Loucy (cell line): ENCODE results near the gene SPATA13.
A peak's percentile ranks its signal among the peaks of the same experiment; 100 is the strongest.

Experiments
- H2AFZ ChIP-seq: fragments of 200-600 bp; sonication (generic); 2 replicates; pipeline ENCODE4 v1.6.0; 2016; ENCODE audit warnings: antibody characterized with exemption, mild to moderate bottlenecking, low read length, moderate library complexity
- H3F3A ChIP-seq: fragments of 200-600 bp; 2 replicates; pipeline ENCODE4 v1.6.0; 2016; ENCODE audit warnings: antibody characterized with exemption, low read depth, mild to moderate bottlenecking
- H3K27me3 ChIP-seq: fragments of 200-600 bp; sonication (generic); 2 replicates; pipeline ENCODE4 v1.6.1; 2014; ENCODE audit warnings: low read length, mild to moderate bottlenecking; ENCODE audit not compliant: insufficient read depth, poor library complexity, severe bottlenecking
- H3K36me3 ChIP-seq: fragments of 200-600 bp; sonication (generic); 2 replicates; pipeline ENCODE4 v1.6.1; 2016; ENCODE audit warnings: low read length; ENCODE audit not compliant: insufficient read depth
- H3K4me1 ChIP-seq: fragments of 200-600 bp; sonication (generic); 2 replicates; pipeline ENCODE4 v1.5.1; 2014; ENCODE audit warnings: low read length, mild to moderate bottlenecking; ENCODE audit not compliant: insufficient read depth, poor library complexity, severe bottlenecking
- H3K4me2 ChIP-seq: fragments of 200-600 bp; sonication (generic); 2 replicates; pipeline ENCODE4 v1.6.0; 2014; ENCODE audit warnings: antibody characterized with exemption, low read length, low read depth, mild to moderate bottlenecking; ENCODE audit not compliant: poor library complexity, severe bottlenecking
- H3K4me3 ChIP-seq: fragments of 200-600 bp; sonication (generic); 2 replicates; pipeline ENCODE4 v1.5.1; 2014; ENCODE audit warnings: low read length, mild to moderate bottlenecking, mixed read lengths; ENCODE audit not compliant: poor library complexity, severe bottlenecking
- H3K79me2 ChIP-seq: fragments of 200-600 bp; sonication (generic); 2 replicates; pipeline ENCODE4 v1.6.1; 2014; ENCODE audit warnings: low read length; ENCODE audit not compliant: insufficient read depth
- H3K9ac ChIP-seq: fragments of 200-600 bp; sonication (generic); 2 replicates; pipeline ENCODE4 v1.6.0; 2014; ENCODE audit warnings: mild to moderate bottlenecking, low read depth, low read length, moderate library complexity; ENCODE audit not compliant: poor library complexity, severe bottlenecking
- H3K9me2 ChIP-seq: fragments of 200-600 bp; sonication (generic); replicated peaks from 2 replicates; pipeline ENCODE4 v1.6.1; 2016; ENCODE audit warnings: low read depth, low read length, mixed read lengths
- H3K9me3 ChIP-seq: fragments of 200-600 bp; sonication (generic); 2 replicates; pipeline ENCODE4 v1.6.1; 2014; ENCODE audit warnings: mild to moderate bottlenecking, antibody characterized with exemption, low read length, low read depth; ENCODE audit not compliant: insufficient read depth
- H4K20me1 ChIP-seq: fragments of 200-600 bp; sonication (generic); 2 replicates; pipeline ENCODE4 v1.6.0; 2014; ENCODE audit warnings: antibody characterized with exemption, low read length, mild to moderate bottlenecking; ENCODE audit not compliant: insufficient read depth, poor library complexity, severe bottlenecking
- EZH2phosphoT487 ChIP-seq: fragments of 200-600 bp; IDR thresholded peaks from 2 replicates; pipeline ENCODE4 v1.6.1; 2018; ENCODE audit warnings: antibody characterized with exemption, mild to moderate bottlenecking, moderate library complexity, borderline replicate concordance
- TF ChIP-seq, protein P1 (sequence below): fragments of 200-600 bp; sonication (generic); conservative IDR thresholded peaks from 2 replicates; pipeline ENCODE4 v1.5.1; 2014; ENCODE audit warnings: mild to moderate bottlenecking, antibody characterized with exemption, low read length

The SPATA13 gene

GRCh38 chr13:24178847-24179485 lies 18.4 kb downstream of the SPATA13 start:
- H4K20me1 ChIP-seq: no peaks in the 10 kb centered on the region
- peak overlapping the region; percentile 22 for H3K4me2 ChIP-seq
- H3K9ac ChIP-seq: no peak overlapping the region
- no peak overlapping the region for H3K4me3 ChIP-seq
- no peaks in the 10 kb centered on the region for H3K36me3 ChIP-seq
- H3F3A ChIP-seq: no peaks in the 10 kb centered on the region
- TF ChIP-seq, protein P1, sequence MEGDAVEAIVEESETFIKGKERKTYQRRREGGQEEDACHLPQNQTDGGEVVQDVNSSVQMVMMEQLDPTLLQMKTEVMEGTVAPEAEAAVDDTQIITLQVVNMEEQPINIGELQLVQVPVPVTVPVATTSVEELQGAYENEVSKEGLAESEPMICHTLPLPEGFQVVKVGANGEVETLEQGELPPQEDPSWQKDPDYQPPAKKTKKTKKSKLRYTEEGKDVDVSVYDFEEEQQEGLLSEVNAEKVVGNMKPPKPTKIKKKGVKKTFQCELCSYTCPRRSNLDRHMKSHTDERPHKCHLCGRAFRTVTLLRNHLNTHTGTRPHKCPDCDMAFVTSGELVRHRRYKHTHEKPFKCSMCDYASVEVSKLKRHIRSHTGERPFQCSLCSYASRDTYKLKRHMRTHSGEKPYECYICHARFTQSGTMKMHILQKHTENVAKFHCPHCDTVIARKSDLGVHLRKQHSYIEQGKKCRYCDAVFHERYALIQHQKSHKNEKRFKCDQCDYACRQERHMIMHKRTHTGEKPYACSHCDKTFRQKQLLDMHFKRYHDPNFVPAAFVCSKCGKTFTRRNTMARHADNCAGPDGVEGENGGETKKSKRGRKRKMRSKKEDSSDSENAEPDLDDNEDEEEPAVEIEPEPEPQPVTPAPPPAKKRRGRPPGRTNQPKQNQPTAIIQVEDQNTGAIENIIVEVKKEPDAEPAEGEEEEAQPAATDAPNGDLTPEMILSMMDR: no peak
- no peak for TF ChIP-seq EZH2phosphoT487
- H3K79me2 ChIP-seq: peaks cover 83% of the 10 kb centered on the region
- no peaks in the 10 kb centered on the region for H3K9me2 ChIP-seq
- peaks cover 31% of the 10 kb centered on the region for H3K4me1 ChIP-seq
- no peaks in the 10 kb centered on the region for H3K27me3 ChIP-seq
- no peaks in the 10 kb centered on the region for H3K9me3 ChIP-seq
- H2AFZ ChIP-seq: no peak overlapping the region

GRCh38 chr13:24179486-24179850 lies 18.9 kb downstream of the SPATA13 start:
- H3K9me2 ChIP-seq: no peaks in the 10 kb centered on the region
- H3F3A ChIP-seq: no peaks in the 10 kb centered on the region
- H3K4me2 ChIP-seq: peak overlapping the region; percentile 22
- no peak overlapping the region for H3K9ac ChIP-seq
- no peak overlapping the region for H2AFZ ChIP-seq
- no peaks in the 10 kb centered on the region for H3K9me3 ChIP-seq
- H3K4me1 ChIP-seq: peaks cover 33% of the 10 kb centered on the region
- H3K27me3 ChIP-seq: no peaks in the 10 kb centered on the region
- TF ChIP-seq, protein P1: no peak
- no peak for TF ChIP-seq EZH2phosphoT487
- no peak overlapping the region for H3K4me3 ChIP-seq
- H3K36me3 ChIP-seq: no peaks in the 10 kb centered on the region
- H3K79me2 ChIP-seq: peaks cover 84% of the 10 kb centered on the region
- H4K20me1 ChIP-seq: no peaks in the 10 kb centered on the region

- Histone ChIP-seq H3K9me2 (no peaks in the 10 kb centered on the region), H3K36me3 (no peaks in the 10 kb centered on the region), H4K20me1 (no peaks in the 10 kb centered on the region), H3K27me3 (no peaks in the 10 kb centered on the region), H2AFZ (no peak overlapping the region), H3K9ac (no peak overlapping the region), H3K79me2 (peaks cover 97% of the 10 kb centered on the region), H3F3A (no peaks in the 10 kb centered on the region), H3K9me3 (no peaks in the 10 kb centered on the region), H3K4me2 (no peak overlapping the region), H3K4me3 (no peak overlapping the region), H3K4me1 (peaks cover 33% of the 10 kb centered on the region)
- TF ChIP-seq EZH2phosphoT487: no peak
- TF ChIP-seq, protein P1: no peak
Observed at GRCh38 chr13:24180750-24181377, 20.3 kb downstream of the SPATA13 start.
